ENCODE results near the gene CWF19L1. TPM values are rescaled to one million over a fixed set of nuclear protein-coding genes. Genes with fewer than 3 reads are reported as not detected.

CWF19L1 gene
- total and polyA plus RNA-seq, 2 of the 13 experiments (the other 11 are each of a cell fraction or from before 2014, with no cell fraction given): 13.6 to 42.1 TPM

DNA sequence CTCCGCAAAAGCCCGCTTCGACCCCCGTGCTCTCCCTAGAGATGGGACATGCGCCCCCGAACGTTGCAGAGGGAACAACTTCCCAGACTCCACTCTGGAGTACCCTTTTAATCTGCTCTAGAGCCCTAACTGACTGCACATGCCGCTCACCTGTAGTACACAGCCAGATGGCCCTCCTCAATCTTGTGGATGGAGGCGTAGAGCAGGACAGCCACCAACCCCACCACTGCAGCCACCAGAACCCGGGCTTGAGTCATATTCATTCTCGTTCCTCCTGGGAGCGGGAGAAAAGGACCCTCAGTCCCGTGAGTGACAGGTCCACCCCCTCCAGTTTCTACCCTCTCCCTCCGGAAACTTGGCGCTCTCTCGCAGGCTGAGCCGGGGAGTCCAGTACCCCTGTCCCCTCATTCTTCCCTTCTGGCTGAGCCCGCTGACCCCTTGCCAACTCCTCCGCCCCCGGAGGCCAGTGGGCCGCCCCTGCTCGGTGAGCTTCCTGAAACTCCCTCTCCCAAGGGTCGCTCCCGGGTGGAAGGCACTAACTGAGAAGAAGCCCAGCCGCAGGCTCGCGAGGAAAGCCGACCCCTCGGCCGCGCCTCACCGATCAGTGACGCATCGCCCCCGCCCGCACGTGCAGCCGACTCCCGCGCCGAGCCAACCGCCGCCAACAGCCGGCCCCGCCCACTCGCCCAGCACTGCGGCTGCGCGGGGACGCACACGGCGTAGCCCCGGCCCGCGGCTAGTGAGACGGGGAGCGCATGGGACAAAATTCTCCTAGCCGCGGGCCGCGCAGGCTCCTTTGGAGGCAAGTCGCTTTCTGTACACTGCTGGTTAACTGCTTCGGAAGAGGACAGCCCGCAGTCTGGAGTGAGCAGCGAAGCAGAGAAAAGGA is 81.8 kb downstream of the CWF19L1 start, which contains the start of gene ERLIN1 (continued):
- TF ChIP-seq DBP (CRISPR knock-in tag; IDR thresholded peaks at IDR 0.05; ENCODE audit: not compliant biosample characterization) (peak; percentile 91), ZC3H13 (CRISPR knock-in tag; IDR thresholded peaks at IDR 0.05) (peak; percentile 96), ZNF841 (CRISPR knock-in tag; IDR thresholded peaks at IDR 0.05; ENCODE audit: borderline replicate concordance) (peak; percentile 94; the same call in 1 of the 2 replicates), ZNF143 (CRISPR knock-in tag; IDR thresholded peaks at IDR 0.05) (no peak; the same call in none of the 2 replicates), ZNF768 (CRISPR knock-in tag; IDR thresholded peaks at IDR 0.05) (peak; percentile 63), MAZ (IDR thresholded peaks at IDR 0.05; ENCODE audit: borderline replicate concordance, low read depth, low read length) (peak; percentile 79), MAZ (CRISPR knock-in tag; IDR thresholded peaks at IDR 0.05; ENCODE audit: low read depth) (peak; percentile 91), ZNF788 (CRISPR knock-in tag; IDR thresholded peaks at IDR 0.05; ENCODE audit: borderline replicate concordance) (peak; percentile 39; the same call in 1 of the 2 replicates), SMARCE1 (IDR thresholded peaks at IDR 0.05; ENCODE audit: borderline replicate concordance) (no peak), HDAC2 (CRISPR knock-in tag; IDR thresholded peaks at IDR 0.05) (peak; percentile 41; the same call in 1 of the 2 replicates), NFE2L2 (IDR thresholded peaks at IDR 0.05; ENCODE audit: low read length) (no peak), THRA (CRISPR knock-in tag; IDR thresholded peaks at IDR 0.05; ENCODE audit: borderline replicate concordance) (no peak; the same call in 1 of the 2 replicates), SP2 (CRISPR knock-in tag; IDR thresholded peaks at IDR 0.05) (peak; percentile 35; the same call in 1 of the 2 replicates), ETV5 (CRISPR knock-in tag; IDR thresholded peaks at IDR 0.05; ENCODE audit: borderline replicate concordance) (no peak; the same call in 1 of the 2 replicates), NCOR1 (IDR thresholded peaks at IDR 0.05; ENCODE audit: borderline replicate concordance, low read length) (peak; percentile 24; the same call in 1 of the 2 replicates), ISX (CRISPR knock-in tag; conservative IDR thresholded peaks at IDR 0.05) (no peak; the same call in none of the 2 replicates)
- TF ChIP-seq, protein P1, sequence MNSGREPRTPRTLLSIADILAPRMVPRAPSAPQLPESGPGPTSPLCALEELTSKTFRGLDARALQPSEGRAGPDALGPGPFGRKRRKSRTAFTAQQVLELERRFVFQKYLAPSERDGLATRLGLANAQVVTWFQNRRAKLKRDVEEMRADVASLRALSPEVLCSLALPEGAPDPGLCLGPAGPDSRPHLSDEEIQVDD (CRISPR knock-in tag; IDR thresholded peaks at IDR 0.05; ENCODE audit: borderline replicate concordance): 0 out of 2 replicates have a peak, but pooled peaks have one; percentile 29
- TF ChIP-seq, protein P2, sequence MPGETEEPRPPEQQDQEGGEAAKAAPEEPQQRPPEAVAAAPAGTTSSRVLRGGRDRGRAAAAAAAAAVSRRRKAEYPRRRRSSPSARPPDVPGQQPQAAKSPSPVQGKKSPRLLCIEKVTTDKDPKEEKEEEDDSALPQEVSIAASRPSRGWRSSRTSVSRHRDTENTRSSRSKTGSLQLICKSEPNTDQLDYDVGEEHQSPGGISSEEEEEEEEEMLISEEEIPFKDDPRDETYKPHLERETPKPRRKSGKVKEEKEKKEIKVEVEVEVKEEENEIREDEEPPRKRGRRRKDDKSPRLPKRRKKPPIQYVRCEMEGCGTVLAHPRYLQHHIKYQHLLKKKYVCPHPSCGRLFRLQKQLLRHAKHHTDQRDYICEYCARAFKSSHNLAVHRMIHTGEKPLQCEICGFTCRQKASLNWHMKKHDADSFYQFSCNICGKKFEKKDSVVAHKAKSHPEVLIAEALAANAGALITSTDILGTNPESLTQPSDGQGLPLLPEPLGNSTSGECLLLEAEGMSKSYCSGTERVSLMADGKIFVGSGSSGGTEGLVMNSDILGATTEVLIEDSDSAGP (CRISPR knock-in tag; IDR thresholded peaks at IDR 0.05; ENCODE audit: borderline replicate concordance): peak; percentile 93; the same call in 1 of the 2 replicates
- TF ChIP-seq, protein P3, sequence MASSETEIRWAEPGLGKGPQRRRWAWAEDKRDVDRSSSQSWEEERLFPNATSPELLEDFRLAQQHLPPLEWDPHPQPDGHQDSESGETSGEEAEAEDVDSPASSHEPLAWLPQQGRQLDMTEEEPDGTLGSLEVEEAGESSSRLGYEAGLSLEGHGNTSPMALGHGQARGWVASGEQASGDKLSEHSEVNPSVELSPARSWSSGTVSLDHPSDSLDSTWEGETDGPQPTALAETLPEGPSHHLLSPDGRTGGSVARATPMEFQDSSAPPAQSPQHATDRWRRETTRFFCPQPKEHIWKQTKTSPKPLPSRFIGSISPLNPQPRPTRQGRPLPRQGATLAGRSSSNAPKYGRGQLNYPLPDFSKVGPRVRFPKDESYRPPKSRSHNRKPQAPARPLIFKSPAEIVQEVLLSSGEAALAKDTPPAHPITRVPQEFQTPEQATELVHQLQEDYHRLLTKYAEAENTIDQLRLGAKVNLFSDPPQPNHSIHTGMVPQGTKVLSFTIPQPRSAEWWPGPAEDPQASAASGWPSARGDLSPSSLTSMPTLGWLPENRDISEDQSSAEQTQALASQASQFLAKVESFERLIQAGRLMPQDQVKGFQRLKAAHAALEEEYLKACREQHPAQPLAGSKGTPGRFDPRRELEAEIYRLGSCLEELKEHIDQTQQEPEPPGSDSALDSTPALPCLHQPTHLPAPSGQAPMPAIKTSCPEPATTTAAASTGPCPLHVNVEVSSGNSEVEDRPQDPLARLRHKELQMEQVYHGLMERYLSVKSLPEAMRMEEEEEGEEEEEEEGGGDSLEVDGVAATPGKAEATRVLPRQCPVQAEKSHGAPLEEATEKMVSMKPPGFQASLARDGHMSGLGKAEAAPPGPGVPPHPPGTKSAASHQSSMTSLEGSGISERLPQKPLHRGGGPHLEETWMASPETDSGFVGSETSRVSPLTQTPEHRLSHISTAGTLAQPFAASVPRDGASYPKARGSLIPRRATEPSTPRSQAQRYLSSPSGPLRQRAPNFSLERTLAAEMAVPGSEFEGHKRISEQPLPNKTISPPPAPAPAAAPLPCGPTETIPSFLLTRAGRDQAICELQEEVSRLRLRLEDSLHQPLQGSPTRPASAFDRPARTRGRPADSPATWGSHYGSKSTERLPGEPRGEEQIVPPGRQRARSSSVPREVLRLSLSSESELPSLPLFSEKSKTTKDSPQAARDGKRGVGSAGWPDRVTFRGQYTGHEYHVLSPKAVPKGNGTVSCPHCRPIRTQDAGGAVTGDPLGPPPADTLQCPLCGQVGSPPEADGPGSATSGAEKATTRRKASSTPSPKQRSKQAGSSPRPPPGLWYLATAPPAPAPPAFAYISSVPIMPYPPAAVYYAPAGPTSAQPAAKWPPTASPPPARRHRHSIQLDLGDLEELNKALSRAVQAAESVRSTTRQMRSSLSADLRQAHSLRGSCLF (CRISPR knock-in tag; IDR thresholded peaks at IDR 0.05; ENCODE audit: borderline replicate concordance): no peak

Data from HepG2 (cell line).